ENCODE results near the gene KRTAP19-6.

The KRTAP19-6 gene, protein sequence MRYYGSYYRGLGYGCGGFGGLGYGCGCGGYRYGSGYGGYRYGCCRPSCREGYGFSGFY

GRCh38 chr21:30541764-30542163, at the start of gene KRTAP19-6:
KRTAP19-6 (minus strand) TSS chr21:30541864; CDS start chr21:30541833, 31 bp downstream.
- no peak for DNase-seq

- DNase-seq: no peak
Measured at GRCh38 chr21:30590297-30590696, 48.6 kb upstream of the KRTAP19-6 start, which contains the start of gene KRTAP22-2. KRTAP22-2 (minus strand) TSS chr21:30590397.

DNA sequence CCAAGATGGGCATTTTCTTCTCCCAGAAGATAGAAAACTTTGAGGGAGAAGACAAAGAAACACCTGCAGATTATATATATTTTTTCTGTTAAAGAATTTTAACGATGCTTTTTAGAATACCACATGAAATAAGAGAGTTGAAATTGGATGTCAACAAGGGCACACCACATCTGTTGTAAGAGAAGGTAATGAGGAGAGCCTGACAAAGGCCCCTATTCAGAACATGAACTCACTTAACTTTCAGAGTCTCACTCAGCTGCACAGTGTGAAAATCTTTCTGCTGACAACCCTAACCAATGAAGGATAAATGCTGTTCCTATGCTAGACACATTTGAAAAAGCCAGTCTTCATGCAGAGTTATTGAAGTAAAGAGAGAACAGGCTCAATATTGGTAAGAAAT, 41.2 kb upstream of the KRTAP19-6 start:
- DNase-seq: no peak

DNA sequence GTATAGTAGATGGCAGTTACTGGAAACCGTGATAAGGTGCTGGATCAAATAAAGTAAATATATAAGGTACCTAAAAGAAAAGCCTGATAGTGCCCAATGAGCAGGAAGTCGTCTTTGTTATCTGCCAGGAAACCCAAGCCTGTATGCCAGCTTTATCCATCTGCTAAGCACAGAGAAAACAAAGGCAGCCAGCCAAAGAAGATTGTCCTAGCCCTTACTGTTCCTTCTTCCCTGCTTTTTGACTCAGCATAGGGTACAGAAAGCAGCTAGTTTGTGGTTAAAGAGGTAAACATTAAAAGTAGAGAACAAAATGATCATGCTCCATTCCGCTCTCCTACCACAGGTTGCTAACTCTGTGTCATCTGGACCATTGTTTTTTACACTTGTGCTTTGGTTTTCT, 38.5 kb upstream of the KRTAP19-6 start:
- DNase-seq: no peak

GRCh38 chr21:30579346-30579745, 37.7 kb upstream of the KRTAP19-6 start:
- DNase-seq: no peak

- no peak for DNase-seq
Measured at GRCh38 chr21:30577766-30578165, 36.1 kb upstream of the KRTAP19-6 start.

GRCh38 chr21:30567617-30568016, 26.0 kb upstream of the KRTAP19-6 start:
- DNase-seq: no peak

DNA sequence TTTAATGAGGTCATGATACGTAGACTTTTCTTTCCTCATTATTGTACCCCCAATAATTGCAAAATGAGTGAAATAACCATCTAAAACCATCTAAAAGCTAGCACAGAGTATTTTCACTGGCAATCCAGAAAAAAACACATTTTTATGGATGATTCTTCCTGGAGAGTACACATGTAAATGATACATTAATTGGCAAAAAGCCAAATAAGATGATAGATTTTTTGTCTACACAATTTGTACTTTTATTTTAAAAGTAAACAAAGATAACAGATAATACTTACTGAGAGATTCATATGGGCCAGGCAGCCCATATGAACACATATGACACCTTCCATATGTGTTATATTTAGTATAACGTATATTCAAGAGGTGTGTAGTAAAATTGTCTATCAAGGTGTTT, 22.0 kb upstream of the KRTAP19-6 start:
- no peak for DNase-seq

DNA sequence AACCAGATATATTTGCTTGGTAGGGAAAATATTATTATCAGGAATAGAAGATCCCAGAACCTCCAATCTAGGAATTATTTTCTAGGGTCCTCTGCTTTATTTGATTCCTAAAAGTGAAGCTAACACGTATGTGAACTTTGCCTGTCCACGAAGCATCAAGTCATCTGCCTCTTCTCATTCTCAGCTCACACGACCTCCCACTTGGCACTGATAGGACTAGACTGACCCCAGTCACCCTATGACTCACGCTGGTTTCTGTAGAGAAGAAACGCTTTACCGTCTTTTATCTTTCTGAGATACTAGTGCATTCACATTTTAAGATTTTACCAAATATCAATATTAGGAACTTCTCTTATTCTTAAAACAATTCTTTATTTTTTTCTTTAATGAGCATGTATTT, 21.4 kb upstream of the KRTAP19-6 start:
- DNase-seq: no peak

DNA sequence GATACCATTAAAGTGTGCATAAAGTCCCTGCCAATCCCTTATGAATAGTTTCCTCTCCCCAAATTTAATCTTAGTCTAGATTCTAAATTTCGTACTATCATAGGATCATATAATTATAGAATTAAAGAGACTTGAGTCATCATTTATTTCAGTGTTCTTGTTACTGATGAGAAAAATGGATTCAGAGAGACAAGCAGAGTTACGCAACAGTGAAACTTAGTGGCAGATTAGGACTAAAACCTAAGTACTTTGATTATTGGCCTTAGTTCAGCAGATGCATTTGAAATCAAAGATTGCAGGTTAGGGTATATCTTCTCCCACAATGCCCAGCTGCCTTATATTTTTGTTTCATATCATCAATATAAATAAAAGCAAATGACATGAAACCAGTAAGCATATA, 20.3 kb upstream of the KRTAP19-6 start:
- DNase-seq: no peak

- no peak for DNase-seq
Measured at GRCh38 chr21:30561264-30561895, 19.7 kb upstream of the KRTAP19-6 start, which contains the start of gene KRTAP19-7. KRTAP19-7 (minus strand) TSS chr21:30561314; CDS start chr21:30561289, 25 bp downstream.

- DNase-seq: no peak
Measured at GRCh38 chr21:30555095-30555494, 13.4 kb upstream of the KRTAP19-6 start.

- DNase-seq: no peak
Measured at GRCh38 chr21:30552782-30553181, 11.1 kb upstream of the KRTAP19-6 start.

GRCh38 chr21:30518876-30519275, 22.8 kb downstream of the KRTAP19-6 start:
- no peak for DNase-seq

DNA sequence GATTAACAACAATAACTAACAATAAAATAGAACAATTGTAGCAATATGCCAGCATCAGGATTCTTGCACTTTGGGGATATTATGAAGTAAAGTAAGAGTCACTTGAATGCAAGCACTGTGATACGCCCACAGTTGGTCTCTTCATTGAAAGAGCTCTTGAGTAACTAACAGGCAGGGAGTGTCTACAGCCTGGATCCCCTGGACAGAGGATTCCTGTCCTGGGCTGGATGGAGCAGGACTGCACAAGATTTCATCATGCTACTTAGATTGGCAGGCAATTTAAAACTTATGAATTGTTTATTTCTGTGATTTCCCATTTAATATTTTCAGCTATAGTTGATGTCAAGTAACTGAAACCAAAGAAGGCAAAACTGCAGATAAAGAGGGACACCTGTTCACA, 26.0 kb downstream of the KRTAP19-6 start:
- no peak for DNase-seq

GRCh38 chr21:30505621-30506205, 36.0 kb downstream of the KRTAP19-6 start:
- DNase-seq: peak; percentile 24

DNA sequence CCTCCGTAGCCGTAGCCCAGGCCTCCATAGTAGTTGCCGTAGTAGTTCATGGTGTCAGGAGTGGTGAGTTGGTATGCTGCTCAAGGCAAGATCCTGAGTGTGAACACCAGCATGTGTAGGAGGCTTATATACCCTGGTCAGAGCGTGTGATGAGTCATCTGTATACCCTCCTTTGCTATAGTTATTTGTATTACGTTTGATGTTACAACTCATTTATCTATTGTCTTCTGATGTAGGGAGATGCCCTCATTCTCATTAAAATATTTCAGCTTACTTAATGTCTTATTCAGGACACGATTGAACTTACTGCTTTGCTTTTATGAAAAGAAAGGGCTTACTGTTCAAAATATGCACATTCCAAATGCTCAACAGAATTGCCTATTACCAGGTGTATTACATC, 39.6 kb downstream of the KRTAP19-6 start, which contains the start of gene KRTAP19-5:
KRTAP19-5 (minus strand) TSS at position 101 of the 400 bp plus-strand sequence; CDS start at position 50, 51 bp downstream.
- no peak for DNase-seq

GRCh38 chr21:30497065-30497464, 44.6 kb downstream of the KRTAP19-6 start, which contains the start of gene KRTAP19-4:
KRTAP19-4 (minus strand) TSS chr21:30497165; CDS start chr21:30497110, 55 bp downstream.
- DNase-seq: no peak

- no peak for DNase-seq
Measured at GRCh38 chr21:30491963-30492428, 49.7 kb downstream of the KRTAP19-6 start, which contains the start of gene KRTAP19-3. KRTAP19-3 (minus strand) TSS chr21:30492013; CDS start chr21:30491957, 56 bp downstream.

Data from NCI-H1105 treated with DMSO at 0.1 percent for 48 hours (cell line).